OCI-LY1 (cell line): Measurements from ENCODE around the gene TAS2R41.

ENCODE experiments used
- H2AFZ ChIP-seq: fragments of 200-600 bp; sonication (generic), shearing (Covaris generic); 2 replicates; pipeline ENCODE4 v1.6.0; 2014; ENCODE audit warnings: antibody characterized with exemption, mild to moderate bottlenecking, low read length
- H3F3A ChIP-seq: fragments of 200-600 bp; sonication (generic), shearing (Covaris generic); 2 replicates; pipeline ENCODE4 v1.6.0; 2014; ENCODE audit warnings: mild to moderate bottlenecking, antibody characterized with exemption, low read length, moderate library complexity; ENCODE audit not compliant: insufficient read depth
- H3K27ac ChIP-seq: fragments of 200-600 bp; sonication (generic); 2 replicates; pipeline ENCODE4 v1.5.1; 2014; ENCODE audit warnings: low read length, mixed run types, mild to moderate bottlenecking, low read depth; ENCODE audit not compliant: poor library complexity, severe bottlenecking
- H3K27me3 ChIP-seq: fragments of 200-600 bp; sonication (generic); 2 replicates; pipeline ENCODE4 v1.6.0; 2014; ENCODE audit warnings: antibody characterized with exemption, mild to moderate bottlenecking, low read length, moderate library complexity; ENCODE audit not compliant: insufficient read depth
- H3K36me3 ChIP-seq: fragments of 200-600 bp; sonication (generic); 2 replicates; pipeline ENCODE4 v1.6.1; 2014; ENCODE audit warnings: mild to moderate bottlenecking, antibody characterized with exemption, low read length, moderate library complexity, mixed read lengths; ENCODE audit not compliant: insufficient read depth
- H3K4me1 ChIP-seq: fragments of 200-600 bp; sonication (generic); 2 replicates; pipeline ENCODE4 v1.5.1; 2014; ENCODE audit warnings: mild to moderate bottlenecking, low read length, moderate library complexity; ENCODE audit not compliant: insufficient read depth, severe bottlenecking
- H3K4me2 ChIP-seq: fragments of 200-600 bp; sonication (generic), shearing (Covaris generic); 2 replicates; pipeline ENCODE4 v1.6.1; 2014; ENCODE audit warnings: low read length
- H3K4me3 ChIP-seq: fragments of 200-600 bp; sonication (generic); 2 replicates; pipeline ENCODE4 v1.5.1; 2014; ENCODE audit warnings: low read length, low read depth, mild to moderate bottlenecking, mixed read lengths; ENCODE audit not compliant: poor library complexity, severe bottlenecking
- H3K79me2 ChIP-seq: fragments of 200-600 bp; shearing (Covaris generic); 2 replicates; pipeline ENCODE4 v1.6.1; 2016; ENCODE audit warnings: mixed run types, low read length, mixed read lengths; ENCODE audit not compliant: insufficient read depth
- H3K9ac ChIP-seq: fragments of 200-600 bp; sonication (generic), shearing (Covaris generic); 2 replicates; pipeline ENCODE4 v1.6.1; 2014; ENCODE audit warnings: mild to moderate bottlenecking, low read length, mixed read lengths
- H3K9me2 ChIP-seq: fragments of 200-600 bp; sonication (generic), shearing (Covaris generic); 2 replicates; pipeline ENCODE4 v1.6.1; 2014; ENCODE audit warnings: low read depth, mild to moderate bottlenecking, low read length, mixed read lengths
- H3K9me3 ChIP-seq: fragments of 200-600 bp; shearing (Covaris generic); 2 replicates; pipeline ENCODE4 v1.6.1; 2014; ENCODE audit warnings: low read length, mixed read lengths
- H4K20me1 ChIP-seq: fragments of 200-600 bp; sonication (generic), shearing (Covaris generic); 2 replicates; pipeline ENCODE4 v1.6.0; 2016; ENCODE audit warnings: mild to moderate bottlenecking, low read length; ENCODE audit not compliant: insufficient read depth
- CTCF ChIP-seq: fragments of 200-600 bp; sonication (generic), shearing (Covaris generic); IDR thresholded peaks from 2 replicates; pipeline ENCODE4 v1.5.1; 2017; ENCODE audit warnings: mild to moderate bottlenecking, antibody characterized with exemption, low read length, moderate library complexity, mixed read lengths
- EZH2 ChIP-seq: fragments of 200-600 bp; sonication (generic), shearing (Covaris generic); IDR thresholded peaks from 2 replicates; pipeline ENCODE4 v1.8.0; 2017; ENCODE audit warnings: borderline replicate concordance, mixed run types, mild to moderate bottlenecking, antibody characterized with exemption, low read length, moderate library complexity, mixed read lengths

Gene TAS2R41

DNA sequence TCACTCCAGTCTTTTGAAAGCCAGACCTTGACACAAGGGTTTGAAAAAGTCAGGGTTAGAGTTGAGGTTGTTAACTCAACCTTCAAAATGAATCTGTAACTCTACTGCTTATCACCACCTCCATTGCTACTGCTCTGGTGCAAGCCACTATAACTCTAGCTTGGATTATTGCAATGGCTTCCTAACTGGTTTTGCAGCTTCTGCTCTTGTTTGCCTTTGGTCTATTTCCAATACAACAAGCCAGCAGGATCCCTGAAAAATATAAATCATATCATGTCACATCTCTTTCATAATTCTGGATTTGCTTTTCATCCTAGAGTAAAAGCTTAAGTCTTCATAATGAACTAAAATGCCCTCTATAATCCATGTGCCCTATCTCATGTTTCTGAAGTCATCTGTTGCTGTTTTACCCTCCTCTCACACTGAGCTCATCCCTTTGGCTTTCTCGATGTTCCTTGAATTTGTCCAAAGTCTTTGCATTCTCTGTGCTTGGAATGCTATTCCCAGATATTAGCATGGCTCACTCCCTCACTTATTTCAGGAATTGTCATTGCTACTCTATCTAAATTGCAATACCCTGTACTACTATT lies 23.5 kb upstream of the TAS2R41 start:
- Histone ChIP-seq H3K4me2 (no peak overlapping the region), H3K27me3 (no peaks in the 10 kb centered on the region), H3K36me3 (no peaks in the 10 kb centered on the region), H3K9me2 (peaks cover 3% of the 10 kb centered on the region; the same call in 1 of the 2 replicates), H3K4me3 (no peak overlapping the region), H3K9me3 (no peaks in the 10 kb centered on the region), H3K9ac (no peak overlapping the region), H3K79me2 (no peaks in the 10 kb centered on the region), H4K20me1 (no peaks in the 10 kb centered on the region), H3K27ac (no peak overlapping the region), H3K4me1 (no peaks in the 10 kb centered on the region), H2AFZ (no peak overlapping the region), H3F3A (no peaks in the 10 kb centered on the region)
- TF ChIP-seq EZH2, result no peak
- TF ChIP-seq CTCF, result no peak

DNA sequence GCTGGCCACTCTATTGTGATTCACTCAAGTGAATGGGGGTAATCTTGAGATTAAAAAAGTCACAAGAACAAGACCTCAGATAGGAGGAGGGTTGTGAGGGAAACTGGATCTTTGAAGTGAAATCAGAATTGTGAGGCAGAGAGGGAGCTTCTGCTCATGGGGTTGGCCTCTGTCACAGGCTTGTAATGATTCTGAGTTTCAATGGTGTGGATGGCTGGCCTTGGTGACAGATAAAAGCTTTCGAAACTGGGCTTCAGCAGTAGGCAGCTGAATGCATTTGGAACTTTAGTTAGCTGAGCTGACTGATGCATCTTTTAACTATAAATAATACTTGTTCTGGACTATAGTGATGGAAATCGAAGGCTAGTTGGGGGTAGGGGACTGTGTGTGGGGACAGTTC lies 22.2 kb upstream of the TAS2R41 start:
- H3F3A ChIP-seq, result no peaks in the 10 kb centered on the region
- no peaks in the 10 kb centered on the region for H3K9me3 ChIP-seq
- TF ChIP-seq CTCF (no peak), EZH2 (no peak)
- no peak overlapping the region for H3K4me2 ChIP-seq
- no peaks in the 10 kb centered on the region for H3K79me2 ChIP-seq
- no peaks in the 10 kb centered on the region for H3K36me3 ChIP-seq
- H4K20me1 ChIP-seq, result no peaks in the 10 kb centered on the region
- H3K27me3 ChIP-seq, result no peaks in the 10 kb centered on the region
- no peak overlapping the region for H3K4me3 ChIP-seq
- peaks cover 3% of the 10 kb centered on the region; the same call in 1 of the 2 replicates for H3K9me2 ChIP-seq
- no peak overlapping the region for H3K27ac ChIP-seq
- H3K4me1 ChIP-seq, result no peaks in the 10 kb centered on the region
- no peak overlapping the region for H3K9ac ChIP-seq
- no peak overlapping the region for H2AFZ ChIP-seq

DNA sequence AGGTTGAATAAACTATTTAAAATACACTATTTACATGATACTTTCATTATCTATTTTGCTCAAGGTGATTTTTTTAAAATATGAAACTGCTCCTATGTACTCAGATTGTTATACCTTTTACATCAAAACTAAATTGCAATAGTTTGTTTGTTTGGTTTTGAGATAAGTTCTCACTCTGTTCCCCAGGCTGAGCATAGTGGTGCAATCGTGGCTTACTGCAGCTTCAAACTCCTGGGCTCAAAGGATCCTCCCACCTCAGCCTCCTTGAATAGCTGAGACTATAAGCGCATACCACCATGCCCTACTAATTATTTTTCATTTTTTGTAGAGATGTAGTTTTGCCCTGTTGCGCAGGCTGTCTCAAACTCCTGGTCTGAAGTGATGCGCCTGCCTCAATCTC lies 21.7 kb upstream of the TAS2R41 start:
- H3K27me3 ChIP-seq, result no peaks in the 10 kb centered on the region

More for the DNA sequence above, 21.7 kb upstream of the TAS2R41 start:
- Histone ChIP-seq H3K9me3 (no peaks in the 10 kb centered on the region), H3K79me2 (no peaks in the 10 kb centered on the region), H4K20me1 (no peaks in the 10 kb centered on the region), H3K4me1 (no peaks in the 10 kb centered on the region), H3F3A (no peaks in the 10 kb centered on the region), H3K9ac (no peak overlapping the region), H3K9me2 (peaks cover under 1% of the 10 kb centered on the region; the same call in 1 of the 2 replicates), H3K27ac (no peak overlapping the region), H3K36me3 (no peaks in the 10 kb centered on the region), H2AFZ (no peak overlapping the region), H3K4me3 (no peak overlapping the region), H3K4me2 (no peak overlapping the region)
- TF ChIP-seq CTCF, result no peak
- no peak for TF ChIP-seq EZH2
